ENCODE measurements around the gene PCDHGA3.
"Not testable (repeated sequence)": the region's sequence is repeated elsewhere in the genome, so short reads cannot be mapped to it uniquely, and the experiment has no call there.

Gene PCDHGA3

GRCh38 chr5:141383345-141383744 is 39.7 kb downstream of the PCDHGA3 start:
- no peak for DNase-seq

DNA sequence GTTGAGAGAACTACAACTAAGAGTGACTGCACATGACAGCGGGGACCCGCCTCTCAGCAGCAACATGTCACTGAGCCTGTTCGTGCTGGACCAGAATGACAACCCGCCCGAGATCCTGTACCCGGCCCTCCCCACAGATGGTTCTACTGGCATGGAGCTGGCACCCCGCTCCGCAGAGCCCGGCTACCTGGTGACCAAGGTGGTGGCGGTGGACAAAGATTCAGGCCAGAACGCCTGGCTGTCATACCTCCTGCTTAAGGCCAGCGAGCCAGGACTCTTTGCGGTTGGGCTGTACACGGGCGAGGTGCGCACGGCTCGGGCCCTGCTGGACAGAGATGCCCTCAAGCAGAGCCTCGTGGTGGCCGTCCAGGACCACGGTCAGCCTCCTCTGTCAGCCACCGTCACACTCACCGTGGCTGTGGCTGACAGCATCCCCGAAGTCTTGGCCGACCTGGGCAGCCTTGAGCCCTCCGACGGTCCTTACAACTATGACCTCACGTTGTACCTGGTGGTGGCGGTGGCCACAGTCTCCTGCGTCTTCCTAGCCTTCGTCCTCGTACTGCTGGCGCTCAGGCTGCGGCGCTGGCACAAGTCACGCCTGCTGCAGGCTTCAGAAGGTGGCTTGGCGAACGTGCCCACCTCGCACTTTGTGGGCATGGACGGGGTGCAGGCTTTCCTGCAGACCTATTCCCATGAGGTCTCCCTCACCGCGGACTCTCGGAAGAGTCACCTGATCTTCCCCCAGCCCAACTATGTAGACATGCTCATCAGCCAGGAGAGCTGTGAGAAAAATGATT is 41.0 kb downstream of the PCDHGA3 start:
- DNase-seq: no peak

- not testable (repeated sequence) for DNase-seq
These were observed 44.1 kb downstream of the PCDHGA3 start, which contains the start of gene PCDHGB4 for GRCh38 chr5:141387557-141388311. PCDHGB4 (plus strand) TSS chr5:141387698; CDS start chr5:141387885, 187 bp downstream.

DNA sequence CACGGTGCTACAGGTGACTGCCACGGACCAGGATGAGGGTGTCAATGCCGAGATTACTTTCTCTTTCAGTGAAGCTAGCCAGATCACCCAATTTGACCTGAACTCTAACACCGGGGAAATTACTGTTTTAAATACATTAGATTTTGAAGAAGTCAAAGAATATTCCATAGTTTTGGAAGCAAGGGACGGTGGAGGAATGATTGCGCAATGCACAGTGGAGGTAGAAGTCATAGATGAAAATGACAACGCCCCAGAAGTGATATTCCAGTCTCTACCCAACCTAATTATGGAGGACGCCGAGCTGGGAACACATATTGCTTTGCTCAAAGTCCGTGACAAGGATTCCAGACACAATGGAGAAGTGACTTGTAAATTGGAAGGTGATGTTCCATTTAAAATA is 45.0 kb downstream of the PCDHGA3 start:
- DNase-seq: no peak

DNA sequence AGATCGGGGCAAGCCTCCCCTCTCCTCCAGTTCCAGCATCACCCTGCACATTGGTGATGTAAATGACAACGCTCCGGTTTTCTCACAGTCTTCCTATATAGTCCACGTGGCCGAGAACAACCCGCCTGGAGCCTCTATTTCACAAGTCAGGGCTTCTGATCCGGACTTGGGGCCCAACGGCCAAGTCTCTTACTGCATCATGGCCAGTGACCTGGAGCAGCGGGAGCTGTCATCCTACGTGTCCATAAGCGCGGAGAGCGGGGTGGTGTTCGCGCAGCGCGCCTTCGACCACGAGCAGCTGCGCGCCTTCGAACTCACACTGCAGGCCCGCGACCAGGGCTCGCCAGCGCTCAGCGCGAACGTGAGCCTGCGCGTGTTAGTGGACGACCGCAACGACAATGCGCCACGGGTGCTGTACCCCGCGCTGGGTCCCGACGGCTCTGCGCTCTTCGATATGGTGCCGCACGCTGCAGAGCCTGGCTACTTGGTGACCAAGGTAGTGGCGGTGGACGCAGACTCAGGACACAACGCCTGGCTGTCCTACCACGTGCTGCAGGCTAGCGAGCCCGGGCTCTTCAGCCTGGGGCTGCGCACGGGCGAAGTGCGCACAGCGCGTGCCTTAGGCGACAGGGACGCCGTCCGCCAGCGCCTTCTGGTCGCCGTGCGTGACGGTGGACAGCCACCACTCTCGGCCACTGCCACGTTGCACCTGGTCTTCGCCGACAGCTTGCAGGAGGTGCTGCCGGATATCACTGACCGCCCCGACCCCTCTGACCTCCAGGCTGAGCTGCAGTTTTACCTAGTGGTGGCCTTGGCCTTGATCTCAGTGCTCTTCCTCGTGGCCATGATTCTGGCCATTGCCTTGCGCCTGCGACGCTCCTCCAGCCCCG is 45.8 kb downstream of the PCDHGA3 start:
- DNase-seq: no peak

GRCh38 chr5:141392429-141393198 is 49.0 kb downstream of the PCDHGA3 start, which contains the start of gene PCDHGA8:
PCDHGA8 (plus strand) TSS chr5:141392633; CDS start chr5:141392814, 181 bp downstream.
- DNase-seq: no peak

DNA sequence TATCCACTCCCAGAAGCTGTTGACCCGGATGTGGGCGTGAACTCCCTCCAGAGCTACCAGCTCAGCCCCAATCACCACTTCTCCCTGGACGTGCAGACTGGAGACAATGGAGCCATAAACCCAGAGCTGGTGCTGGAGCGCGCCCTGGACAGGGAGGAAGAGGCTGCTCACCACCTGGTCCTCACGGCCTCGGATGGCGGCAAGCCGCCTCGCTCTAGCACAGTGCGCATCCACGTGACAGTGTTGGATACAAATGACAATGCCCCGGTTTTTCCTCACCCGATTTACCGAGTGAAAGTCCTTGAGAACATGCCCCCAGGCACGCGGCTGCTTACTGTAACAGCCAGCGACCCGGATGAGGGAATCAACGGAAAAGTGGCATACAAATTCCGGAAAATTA is 49.6 kb downstream of the PCDHGA3 start:
- no peak for DNase-seq

- DNase-seq: not testable (repeated sequence)
These were observed 51.0 kb downstream of the PCDHGA3 start for GRCh38 chr5:141394401-141395187.
